ENCODE data around the gene TAMALIN.
A peak's percentile ranks its signal among the peaks of the same experiment; 100 is the strongest.

TAMALIN gene

DNA sequence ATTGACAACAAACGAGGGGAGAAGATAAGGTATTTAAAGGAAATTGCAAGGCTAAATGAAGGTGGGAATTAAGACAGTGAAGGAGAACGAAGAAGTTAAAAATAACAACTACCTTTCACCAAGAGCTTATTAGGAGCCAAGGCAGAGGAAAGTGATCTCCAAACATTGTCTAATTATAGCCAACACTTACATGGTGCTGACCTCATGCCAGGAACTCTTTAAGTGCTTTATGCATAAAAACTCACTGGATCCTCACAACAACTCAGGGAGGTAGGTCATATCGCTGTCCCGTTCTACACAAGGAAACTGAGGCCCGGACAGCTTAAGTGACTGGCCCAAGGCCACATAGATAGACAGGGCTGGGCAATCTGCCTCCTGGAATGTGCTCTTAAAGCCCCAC, 19.5 kb downstream of the TAMALIN start:
- no peak overlapping the region for H3K27ac ChIP-seq
- DNase-seq (ENCODE audit: low spot score): no peak
- POLR2A ChIA-PET (ENCODE audit: low non-redundant PET): no interaction called here
- TF ChIP-seq, protein P1, sequence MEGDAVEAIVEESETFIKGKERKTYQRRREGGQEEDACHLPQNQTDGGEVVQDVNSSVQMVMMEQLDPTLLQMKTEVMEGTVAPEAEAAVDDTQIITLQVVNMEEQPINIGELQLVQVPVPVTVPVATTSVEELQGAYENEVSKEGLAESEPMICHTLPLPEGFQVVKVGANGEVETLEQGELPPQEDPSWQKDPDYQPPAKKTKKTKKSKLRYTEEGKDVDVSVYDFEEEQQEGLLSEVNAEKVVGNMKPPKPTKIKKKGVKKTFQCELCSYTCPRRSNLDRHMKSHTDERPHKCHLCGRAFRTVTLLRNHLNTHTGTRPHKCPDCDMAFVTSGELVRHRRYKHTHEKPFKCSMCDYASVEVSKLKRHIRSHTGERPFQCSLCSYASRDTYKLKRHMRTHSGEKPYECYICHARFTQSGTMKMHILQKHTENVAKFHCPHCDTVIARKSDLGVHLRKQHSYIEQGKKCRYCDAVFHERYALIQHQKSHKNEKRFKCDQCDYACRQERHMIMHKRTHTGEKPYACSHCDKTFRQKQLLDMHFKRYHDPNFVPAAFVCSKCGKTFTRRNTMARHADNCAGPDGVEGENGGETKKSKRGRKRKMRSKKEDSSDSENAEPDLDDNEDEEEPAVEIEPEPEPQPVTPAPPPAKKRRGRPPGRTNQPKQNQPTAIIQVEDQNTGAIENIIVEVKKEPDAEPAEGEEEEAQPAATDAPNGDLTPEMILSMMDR (conservative IDR thresholded peaks at IDR 0.05; ENCODE audit: low read depth): no peak
- CTCF ChIA-PET: interaction anchor here (0.5 to 4.9 kb wide), 24 partner anchors 12 to 607 kb away, joined by 3 to 75 read pairs (median 10); partner anchors contain the start of genes ATG101, NR4A1, SMIM41 and TAMALIN

DNA sequence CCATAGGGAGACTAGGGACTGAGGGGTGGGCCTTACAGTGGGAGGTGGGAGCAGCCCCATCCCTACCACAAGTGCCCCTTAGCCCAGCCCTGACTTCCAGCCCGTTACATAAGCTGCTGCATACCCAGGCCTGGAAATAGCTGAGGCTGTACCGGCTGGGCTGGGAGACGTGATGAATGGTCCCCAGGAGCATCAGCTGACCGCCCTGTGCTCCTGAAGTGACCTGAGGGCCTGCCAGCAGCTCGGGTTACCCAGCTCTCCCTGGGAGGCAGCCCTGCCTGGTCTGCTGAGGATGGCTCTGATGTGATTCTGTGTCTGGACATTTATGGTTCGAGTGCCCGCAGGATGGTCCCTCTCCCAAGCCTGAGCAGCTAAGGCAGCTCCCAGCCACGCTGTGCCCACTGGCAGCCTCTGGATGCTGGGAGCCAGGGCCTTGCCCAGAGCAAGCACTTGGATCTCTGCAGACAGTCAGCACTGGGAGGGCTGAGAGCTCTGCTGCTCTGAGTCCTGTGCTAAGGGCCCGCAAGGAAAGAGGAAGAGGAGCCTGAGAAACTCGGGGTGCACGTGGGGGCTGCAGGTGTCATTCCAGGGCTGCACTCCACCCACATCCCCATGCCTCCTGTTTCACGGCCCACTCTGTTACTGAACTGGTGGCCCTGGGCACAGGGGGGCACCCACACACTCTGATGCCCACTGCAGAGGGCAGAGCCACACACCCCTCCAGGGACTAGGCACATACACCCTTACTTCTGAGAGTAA, 20.5 kb downstream of the TAMALIN start:
- POLR2A ChIA-PET (ENCODE audit: low non-redundant PET): no interaction called here
- CTCF ChIA-PET: interaction anchor here (0.6 to 3.1 kb wide), 7 partner anchors 20 to 96 kb away, joined by 4 to 56 read pairs (median 32); partner anchors contain the start of gene SMIM41

DNA sequence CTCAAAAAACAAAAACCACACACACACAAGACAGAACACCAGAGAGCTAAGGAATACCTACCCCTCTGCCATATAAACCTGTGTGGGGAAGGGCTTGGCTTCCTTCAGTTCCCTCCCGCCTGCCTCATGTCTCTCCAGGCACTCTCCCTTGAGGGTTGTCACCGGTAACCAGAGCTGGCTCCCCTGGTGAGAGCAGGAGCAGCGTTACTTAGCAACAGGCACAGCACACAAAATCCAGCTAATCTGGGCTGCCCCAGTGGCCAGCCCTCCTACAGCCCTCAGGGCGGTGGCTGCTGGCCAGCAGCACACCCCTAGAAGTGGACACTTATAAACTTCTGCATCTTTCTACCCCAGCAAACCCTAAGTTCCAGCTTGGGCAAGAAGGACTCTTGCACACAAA, 22.9 kb downstream of the TAMALIN start:
- POLR2A ChIA-PET (ENCODE audit: low non-redundant PET): no interaction called here
- no peak for DNase-seq (ENCODE audit: low spot score)
- no peak overlapping the region for H3K27ac ChIP-seq
- CTCF ChIA-PET: interaction anchor here (0.6 to 0.7 kb wide), 2 partner anchors 24 to 38 kb away, joined by 3 read pairs; no protein-coding TSS in a partner anchor
- TF ChIP-seq, protein P1 (conservative IDR thresholded peaks at IDR 0.05; ENCODE audit: low read depth): no peak

More for the DNA sequence above, 20.5 kb downstream of the TAMALIN start:
- DNase-seq (ENCODE audit: low spot score): no peak
- no peak overlapping the region for H3K27ac ChIP-seq
- TF ChIP-seq, protein P1 (conservative IDR thresholded peaks at IDR 0.05; ENCODE audit: low read depth): no peak

DNA sequence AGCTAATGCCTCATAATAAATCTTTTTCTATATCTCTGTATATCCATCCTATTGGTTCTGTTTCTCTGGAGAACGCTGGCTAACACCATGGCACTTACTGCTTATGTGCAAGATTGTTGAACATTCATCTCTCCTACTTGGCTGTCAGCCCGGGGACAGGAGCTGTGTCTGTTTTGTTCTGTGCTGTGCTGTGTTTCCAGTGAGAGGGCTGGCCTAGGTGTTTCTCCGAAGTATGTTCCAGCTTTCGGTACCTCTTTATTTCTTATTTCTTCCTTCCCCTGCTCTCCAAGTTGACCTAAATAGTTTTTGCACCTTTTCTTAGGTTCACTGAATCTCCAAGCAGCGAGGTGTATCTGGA, 25.7 kb downstream of the TAMALIN start:
- ChIA-PET POLR2A (ENCODE audit: low non-redundant PET) (no interaction called here), CTCF (interaction anchor here (0.5 to 2.1 kb wide), 5 partner anchors 9 to 1837 kb away, joined by 3 to 8 read pairs (median 5); no protein-coding TSS in a partner anchor)
- DNase-seq (ENCODE audit: low spot score): no peak
- TF ChIP-seq, protein P1 (conservative IDR thresholded peaks at IDR 0.05; ENCODE audit: low read depth): no peak
- H3K27ac ChIP-seq: peak overlapping the region; percentile 63

DNA sequence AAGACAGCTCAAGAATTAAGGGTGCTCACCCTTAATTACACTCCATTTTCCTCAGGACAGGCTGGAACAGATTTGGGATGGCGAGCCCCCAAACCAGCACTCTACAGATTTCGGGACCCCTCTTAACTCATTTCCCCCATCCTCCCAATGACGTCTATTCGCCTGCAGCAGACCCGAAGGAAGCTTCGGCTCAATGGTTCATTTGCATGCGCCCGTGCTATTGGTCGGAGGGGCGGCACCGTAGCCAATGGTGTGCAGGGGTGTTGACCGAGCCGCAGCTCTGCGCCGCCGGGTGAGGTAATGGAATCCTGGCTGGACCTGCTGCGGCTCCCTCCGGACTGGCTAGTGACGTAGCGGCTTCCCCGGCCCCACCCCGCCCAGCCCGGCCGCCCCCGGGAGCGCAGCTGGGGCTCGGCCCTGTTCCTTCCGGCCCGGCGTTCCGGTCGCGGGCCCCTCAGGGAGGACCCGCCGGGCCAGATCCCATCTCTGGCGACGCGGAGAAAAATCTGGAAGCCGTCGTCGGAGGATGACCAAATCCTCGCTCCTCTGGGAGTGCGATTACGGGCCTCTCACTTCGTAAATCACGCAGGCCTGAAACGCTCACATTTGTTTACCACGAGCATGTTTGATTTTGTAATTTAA, 26.2 kb downstream of the TAMALIN start:
- TF ChIP-seq, protein P1 (conservative IDR thresholded peaks at IDR 0.05; ENCODE audit: low read depth): no peak
- DNase-seq (ENCODE audit: low spot score): peak; percentile 97
- peak overlapping the region; percentile 63 for H3K27ac ChIP-seq
- ChIA-PET POLR2A (ENCODE audit: low non-redundant PET) (no interaction called here), CTCF (interaction anchor here (0.5 to 2.1 kb wide), 6 partner anchors 9 to 1837 kb away, joined by 3 to 8 read pairs (median 5); no protein-coding TSS in a partner anchor)

DNA sequence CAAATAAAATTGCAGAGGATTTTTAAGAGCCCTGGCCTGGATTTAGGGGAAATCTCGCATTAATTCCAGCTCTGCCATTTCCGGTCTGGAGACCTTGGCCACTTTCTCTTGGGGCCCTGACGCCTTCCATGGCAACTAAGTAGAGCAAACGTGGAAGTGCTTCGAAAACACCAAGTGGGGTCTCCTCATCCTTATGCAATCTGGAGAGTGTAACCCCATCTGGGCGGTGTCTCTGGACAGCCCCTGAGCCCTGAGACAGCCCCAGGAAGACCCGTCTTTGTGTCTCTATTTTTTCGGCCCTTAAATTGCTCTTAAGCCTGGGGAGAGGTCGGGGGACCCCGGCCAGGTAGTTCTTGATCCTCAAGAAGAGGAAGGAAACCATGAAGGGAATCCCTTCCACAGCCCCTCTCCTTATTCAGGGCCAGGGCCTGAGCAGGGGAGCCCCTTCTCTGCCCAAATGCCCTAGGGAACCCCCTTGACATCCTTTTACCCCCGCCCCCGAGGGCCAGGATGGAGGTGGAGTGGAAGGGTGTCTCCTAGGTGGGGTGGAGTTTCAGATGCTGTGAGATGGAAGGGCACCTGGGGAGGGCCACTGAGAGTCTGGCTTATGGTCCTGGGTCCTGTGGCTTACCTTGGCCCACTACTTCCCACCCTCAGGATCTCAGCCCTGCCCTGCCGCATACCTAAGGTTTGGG, 26.8 kb downstream of the TAMALIN start:
- no peak for DNase-seq (ENCODE audit: low spot score)
- POLR2A ChIA-PET (ENCODE audit: low non-redundant PET): no interaction called here
- TF ChIP-seq, protein P1 (conservative IDR thresholded peaks at IDR 0.05; ENCODE audit: low read depth): no peak
- CTCF ChIA-PET: interaction anchor here (0.8 to 2.1 kb wide), 3 partner anchors 10 to 49 kb away, joined by 3 to 7 read pairs (median 5); no protein-coding TSS in a partner anchor
- peak overlapping the region; percentile 63 for H3K27ac ChIP-seq

Measured in RWPE1 (cell line).